GM20000 (cell line): ENCODE measurements around the gene DPRX.

ENCODE experiments used
- DNase-seq: peaks from one replicate; pipeline ENCODE4 v3.0.0; 2012; ENCODE audit warnings: low spot score
- CTCF ChIP-seq: IDR thresholded peaks from 2 replicates; pipeline ENCODE4 v1.5.1; 2012; ENCODE audit warnings: mild to moderate bottlenecking, control low read depth; ENCODE audit errors: extremely low read depth, missing control alignments

DPRX gene

GRCh38 chr19:53624771-53625545, 6.8 kb upstream of the DPRX start:
- TF ChIP-seq CTCF: no peak
- no peak for DNase-seq

- TF ChIP-seq CTCF: no peak
- no peak for DNase-seq
Measured at GRCh38 chr19:53626486-53626885, 5.3 kb upstream of the DPRX start.

GRCh38 chr19:53626976-53627375, 4.8 kb upstream of the DPRX start:
- TF ChIP-seq CTCF: no peak
- no peak for DNase-seq

- DNase-seq: no peak
- TF ChIP-seq CTCF: no peak
Measured at GRCh38 chr19:53634768-53635167, 3.0 kb downstream of the DPRX start.

- TF ChIP-seq CTCF: no peak
- DNase-seq: no peak
Measured at GRCh38 chr19:53639471-53639870, 7.7 kb downstream of the DPRX start.

GRCh38 chr19:53642381-53643099, 10.7 kb downstream of the DPRX start:
- no peak for DNase-seq
- TF ChIP-seq CTCF: no peak

GRCh38 chr19:53644061-53644816, 12.4 kb downstream of the DPRX start:
- DNase-seq: no peak
- TF ChIP-seq CTCF: no peak
